HepG2 (cell line): ENCODE data around the gene MRPL48. TPM values are rescaled to one million over a fixed set of nuclear protein-coding genes. Genes with fewer than 3 reads are reported as not detected.

Experiments
- CREM ChIP-seq, 2 experiments: sonication (generic) in 1 of 2; formaldehyde crosslinking in 1 of 2; IDR thresholded peaks; 2 replicates each; pipeline versions ENCODE4 v1.4.0 to v1.6.1; 2016 to 2020; ENCODE audit warnings: antibody characterized with exemption in 1 of 2, mild to moderate bottlenecking in 1 of 2, missing genetic modification reagents in 1 of 2
- DMAP1 ChIP-seq: IDR thresholded peaks from 2 replicates; pipeline ENCODE4 v1.6.1; 2016
- EEA1 ChIP-seq: sonication (generic); formaldehyde crosslinking; IDR thresholded peaks from 2 replicates; pipeline ENCODE4 v1.5.1; 2020; ENCODE audit warnings: mild to moderate bottlenecking, missing genetic modification reagents, borderline replicate concordance
- ELK4 ChIP-seq: sonication (generic); formaldehyde crosslinking; IDR thresholded peaks from 2 replicates; pipeline ENCODE4 v1.9.0; 2021; ENCODE audit warnings: missing genetic modification reagents, borderline replicate concordance
- EP300 ChIP-seq, 3 experiments: sonication (generic) in 1 of 3; formaldehyde crosslinking in 1 of 3; IDR thresholded peaks; 2 replicates each; pipeline versions ENCODE4 v1.5.1 to v1.6.1; 2011 to 2020; ENCODE audit warnings: low read depth in 2 of 3, low read length in 2 of 3, borderline replicate concordance in 1 of 3, improper control_type of control experiment in 1 of 3, mild to moderate bottlenecking in 1 of 3, missing genetic modification reagents in 1 of 3, moderate library complexity in 1 of 3
- ETV6 ChIP-seq: sonication (generic); formaldehyde crosslinking; conservative IDR thresholded peaks from 2 replicates; pipeline ENCODE4 v1.4.0; 2020; ENCODE audit warnings: missing genetic modification reagents
- GATAD1 ChIP-seq: IDR thresholded peaks from 2 replicates; pipeline ENCODE4 v1.6.1; 2016; ENCODE audit warnings: missing genetic modification reagents, missing compliant biosample characterization
- HDAC2 ChIP-seq: sonication (generic); formaldehyde crosslinking; IDR thresholded peaks from 2 replicates; pipeline ENCODE4 v1.4.0; 2020; ENCODE audit warnings: missing genetic modification reagents
- NPAS2 ChIP-seq: sonication (generic); formaldehyde crosslinking; IDR thresholded peaks from 2 replicates; pipeline ENCODE4 v1.8.0; 2022; ENCODE audit warnings: mild to moderate bottlenecking, missing genetic modification reagents, borderline replicate concordance
- PLSCR1 ChIP-seq: sonication (generic); formaldehyde crosslinking; IDR thresholded peaks from 2 replicates; pipeline ENCODE4 v1.5.0; 2020; ENCODE audit warnings: missing genetic modification reagents, mild to moderate bottlenecking, borderline replicate concordance
- REXO4 ChIP-seq: sonication (generic); formaldehyde crosslinking; IDR thresholded peaks from 2 replicates; pipeline ENCODE4 v1.8.0; 2022; ENCODE audit warnings: missing genetic modification reagents, mild to moderate bottlenecking, borderline replicate concordance
- RNF2 ChIP-seq: fragments of 450-650 bp; conservative IDR thresholded peaks from 2 replicates; pipeline ENCODE4 v1.6.1; 2016; ENCODE audit warnings: low read depth
- RXRB ChIP-seq: IDR thresholded peaks from 2 replicates; pipeline ENCODE4 v1.6.1; 2016; ENCODE audit warnings: borderline replicate concordance, missing genetic modification reagents, missing compliant biosample characterization
- SIX1 ChIP-seq: sonication (generic); formaldehyde crosslinking; IDR thresholded peaks from 2 replicates; pipeline ENCODE4 v1.4.0; 2020; ENCODE audit warnings: missing genetic modification reagents, borderline replicate concordance
- SMAD1 ChIP-seq: sonication (generic); formaldehyde crosslinking; IDR thresholded peaks from 2 replicates; pipeline ENCODE4 v1.4.0; 2020; ENCODE audit warnings: missing genetic modification reagents, low read depth, mild to moderate bottlenecking, borderline replicate concordance
- TBX2 ChIP-seq: sonication (generic); formaldehyde crosslinking; IDR thresholded peaks from 2 replicates; pipeline ENCODE4 v1.5.0; 2020; ENCODE audit warnings: missing genetic modification reagents, mild to moderate bottlenecking, borderline replicate concordance
- ZNF337 ChIP-seq: sonication (generic); formaldehyde crosslinking; IDR thresholded peaks from 2 replicates; pipeline ENCODE4 v1.5.1; 2020; ENCODE audit warnings: missing genetic modification reagents, low read depth, mild to moderate bottlenecking, borderline replicate concordance
- ZNF431 ChIP-seq: sonication (generic); formaldehyde crosslinking; IDR thresholded peaks from 2 replicates; pipeline ENCODE4 v1.9.0; 2022; ENCODE audit warnings: missing genetic modification reagents, low read depth, mild to moderate bottlenecking, borderline replicate concordance
- ZNF672 ChIP-seq: sonication (generic); formaldehyde crosslinking; IDR thresholded peaks from 2 replicates; pipeline ENCODE4 v1.8.1; 2022; ENCODE audit warnings: missing genetic modification reagents
- polyA plus RNA-seq, 8 experiments: library from polyadenylated mRNA; depleted of rRNA in 3 of 8; stranded (reverse) in 7 of 8; unstranded in 1 of 8; fragments of >200 nt; fragmentation: Illumina TruSeq in 4 of 8; extraction: Trizol in 4 of 8; gene quantifications; 2 replicates each; pipeline versions ENCODE4 v1.2.1 to v1.2.3, GENCODE V29; 2011 to 2016; ENCODE audit warnings: low read depth in 4 of 8, missing spikeins in 1 of 8, mixed read lengths in 1 of 8; ENCODE audit not compliant: insufficient read depth in 1 of 8
- total RNA-seq, 5 experiments: library from RNA; depleted of rRNA; stranded (reverse); fragments of >200 nt; fragmentation: Illumina TruSeq; extraction: Trizol; gene quantifications; 2 replicates each; pipeline ENCODE4 v1.2.3, GENCODE V29; 2016; ENCODE audit warnings: low read depth in 1 of 5
- TF ChIP-seq, protein P1 (sequence below): fragments of 450-650 bp; IDR thresholded peaks from 2 replicates; pipeline ENCODE4 v1.6.1; 2017; ENCODE audit warnings: mild to moderate bottlenecking
- TF ChIP-seq, protein P2 (sequence below): sonication (generic); formaldehyde crosslinking; IDR thresholded peaks from 2 replicates; pipeline ENCODE4 v1.8.0; 2022; ENCODE audit warnings: mild to moderate bottlenecking, missing genetic modification reagents
- TF ChIP-seq, protein P3 (sequence below): sonication (generic); formaldehyde crosslinking; IDR thresholded peaks from 2 replicates; pipeline ENCODE4 v1.4.0; 2020; ENCODE audit warnings: mild to moderate bottlenecking, missing genetic modification reagents

Gene MRPL48
- total and polyA plus RNA-seq, 2 of the 13 experiments (the other 11 are each of a cell fraction or from before 2014, with no cell fraction given) = 61.2 to 67.9 TPM

- TF ChIP-seq, protein P1, sequence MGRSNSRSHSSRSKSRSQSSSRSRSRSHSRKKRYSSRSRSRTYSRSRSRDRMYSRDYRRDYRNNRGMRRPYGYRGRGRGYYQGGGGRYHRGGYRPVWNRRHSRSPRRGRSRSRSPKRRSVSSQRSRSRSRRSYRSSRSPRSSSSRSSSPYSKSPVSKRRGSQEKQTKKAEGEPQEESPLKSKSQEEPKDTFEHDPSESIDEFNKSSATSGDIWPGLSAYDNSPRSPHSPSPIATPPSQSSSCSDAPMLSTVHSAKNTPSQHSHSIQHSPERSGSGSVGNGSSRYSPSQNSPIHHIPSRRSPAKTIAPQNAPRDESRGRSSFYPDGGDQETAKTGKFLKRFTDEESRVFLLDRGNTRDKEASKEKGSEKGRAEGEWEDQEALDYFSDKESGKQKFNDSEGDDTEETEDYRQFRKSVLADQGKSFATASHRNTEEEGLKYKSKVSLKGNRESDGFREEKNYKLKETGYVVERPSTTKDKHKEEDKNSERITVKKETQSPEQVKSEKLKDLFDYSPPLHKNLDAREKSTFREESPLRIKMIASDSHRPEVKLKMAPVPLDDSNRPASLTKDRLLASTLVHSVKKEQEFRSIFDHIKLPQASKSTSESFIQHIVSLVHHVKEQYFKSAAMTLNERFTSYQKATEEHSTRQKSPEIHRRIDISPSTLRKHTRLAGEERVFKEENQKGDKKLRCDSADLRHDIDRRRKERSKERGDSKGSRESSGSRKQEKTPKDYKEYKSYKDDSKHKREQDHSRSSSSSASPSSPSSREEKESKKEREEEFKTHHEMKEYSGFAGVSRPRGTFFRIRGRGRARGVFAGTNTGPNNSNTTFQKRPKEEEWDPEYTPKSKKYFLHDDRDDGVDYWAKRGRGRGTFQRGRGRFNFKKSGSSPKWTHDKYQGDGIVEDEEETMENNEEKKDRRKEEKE = no peak
- TF ChIP-seq EP300 (IDR thresholded peaks at IDR 0.05; ENCODE audit: low read depth in 2 of 2, low read length in 2 of 2) (peak in 1 of 2 experiments; percentile 55; a peak in 1 of 4 replicates), EP300 (CRISPR knock-in tag; IDR thresholded peaks at IDR 0.05; ENCODE audit: borderline replicate concordance) (no peak), EEA1 (no peak), ZNF337 (CRISPR knock-in tag) (no peak), DMAP1 (CRISPR knock-in tag) (no peak), ZNF672 (no peak), NPAS2 (no peak), HDAC2 (CRISPR knock-in tag) (peak; percentile 32; the same call in 1 of the 2 replicates), ZNF431 (no peak), SMAD1 (no peak), RNF2 (no peak), GATAD1 (CRISPR knock-in tag) (no peak), PLSCR1 (CRISPR knock-in tag) (no peak), SIX1 (no peak), REXO4 (no peak), RXRB (CRISPR knock-in tag) (peak; percentile 56; the same call in 1 of the 2 replicates), ETV6 (no peak), TBX2 (CRISPR knock-in tag) (no peak), CREM (IDR thresholded peaks at IDR 0.05) (0 out of 2 replicates have a peak, but pooled peaks have one; percentile 44), CREM (CRISPR knock-in tag; IDR thresholded peaks at IDR 0.05) (no peak), ELK4 (CRISPR knock-in tag) (no peak)
- TF ChIP-seq, protein P2, sequence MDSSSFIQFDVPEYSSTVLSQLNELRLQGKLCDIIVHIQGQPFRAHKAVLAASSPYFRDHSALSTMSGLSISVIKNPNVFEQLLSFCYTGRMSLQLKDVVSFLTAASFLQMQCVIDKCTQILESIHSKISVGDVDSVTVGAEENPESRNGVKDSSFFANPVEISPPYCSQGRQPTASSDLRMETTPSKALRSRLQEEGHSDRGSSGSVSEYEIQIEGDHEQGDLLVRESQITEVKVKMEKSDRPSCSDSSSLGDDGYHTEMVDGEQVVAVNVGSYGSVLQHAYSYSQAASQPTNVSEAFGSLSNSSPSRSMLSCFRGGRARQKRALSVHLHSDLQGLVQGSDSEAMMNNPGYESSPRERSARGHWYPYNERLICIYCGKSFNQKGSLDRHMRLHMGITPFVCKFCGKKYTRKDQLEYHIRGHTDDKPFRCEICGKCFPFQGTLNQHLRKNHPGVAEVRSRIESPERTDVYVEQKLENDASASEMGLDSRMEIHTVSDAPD = no peak
- TF ChIP-seq, protein P3, sequence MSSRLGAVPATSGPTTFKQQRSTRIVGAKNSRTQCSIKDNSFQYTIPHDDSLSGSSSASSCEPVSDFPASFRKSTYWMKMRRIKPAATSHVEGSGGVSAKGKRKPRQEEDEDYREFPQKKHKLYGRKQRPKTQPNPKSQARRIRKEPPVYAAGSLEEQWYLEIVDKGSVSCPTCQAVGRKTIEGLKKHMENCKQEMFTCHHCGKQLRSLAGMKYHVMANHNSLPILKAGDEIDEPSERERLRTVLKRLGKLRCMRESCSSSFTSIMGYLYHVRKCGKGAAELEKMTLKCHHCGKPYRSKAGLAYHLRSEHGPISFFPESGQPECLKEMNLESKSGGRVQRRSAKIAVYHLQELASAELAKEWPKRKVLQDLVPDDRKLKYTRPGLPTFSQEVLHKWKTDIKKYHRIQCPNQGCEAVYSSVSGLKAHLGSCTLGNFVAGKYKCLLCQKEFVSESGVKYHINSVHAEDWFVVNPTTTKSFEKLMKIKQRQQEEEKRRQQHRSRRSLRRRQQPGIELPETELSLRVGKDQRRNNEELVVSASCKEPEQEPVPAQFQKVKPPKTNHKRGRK (CRISPR knock-in tag) = no peak
Observed at GRCh38 chr11:73748300-73748699, 39.4 kb upstream of the MRPL48 start (continued).
